HepG2 (cell line): ENCODE data around the gene SULT1B1. TPM values are rescaled to one million over a fixed set of nuclear protein-coding genes. Genes with fewer than 3 reads are reported as not detected.

Experiments
- CBFB ChIP-seq: sonication (generic); formaldehyde crosslinking; IDR thresholded peaks from 2 replicates; pipeline ENCODE4 v1.4.0; 2020; ENCODE audit warnings: missing genetic modification reagents
- GATA4 ChIP-seq: sonication (generic); IDR thresholded peaks from 2 replicates; pipeline ENCODE4 v1.6.1; 2016; ENCODE audit warnings: antibody characterized with exemption, low read depth, borderline replicate concordance
- HDAC6 ChIP-seq: fragments of 200-600 bp; sonication (generic); IDR thresholded peaks from 2 replicates; pipeline ENCODE4 v1.7.0; 2017; ENCODE audit warnings: mild to moderate bottlenecking, antibody characterized with exemption, low read length, low read depth
- HOXA7 ChIP-seq: sonication (generic); formaldehyde crosslinking; IDR thresholded peaks from 2 replicates; pipeline ENCODE4 v1.8.1; 2022; ENCODE audit warnings: mild to moderate bottlenecking, missing genetic modification reagents, moderate library complexity
- JDP2 ChIP-seq: sonication (generic); formaldehyde crosslinking; IDR thresholded peaks from 2 replicates; pipeline ENCODE4 v1.8.1; 2022; ENCODE audit warnings: missing genetic modification reagents, borderline replicate concordance
- KDM3A ChIP-seq: IDR thresholded peaks from 2 replicates; pipeline ENCODE4 v1.6.1; 2018; ENCODE audit warnings: low read depth, missing compliant biosample characterization
- MEIS2 ChIP-seq: sonication (generic); formaldehyde crosslinking; IDR thresholded peaks from 2 replicates; pipeline ENCODE4 v1.9.0; 2021; ENCODE audit warnings: mild to moderate bottlenecking, missing genetic modification reagents
- SNRNP70 ChIP-seq: fragments of 200-400 bp; formaldehyde crosslinking; IDR thresholded peaks from 2 replicates; pipeline ENCODE4 v1.6.1; 2017; ENCODE audit warnings: mild to moderate bottlenecking, low read depth, low read length, moderate library complexity
- ZIK1 ChIP-seq: sonication (generic); formaldehyde crosslinking; IDR thresholded peaks from 2 replicates; pipeline ENCODE4 v1.5.0; 2020; ENCODE audit warnings: mild to moderate bottlenecking, low read depth, missing genetic modification reagents, borderline replicate concordance
- ZNF343 ChIP-seq: sonication (generic); formaldehyde crosslinking; IDR thresholded peaks from 2 replicates; pipeline ENCODE4 v1.4.0; 2020; ENCODE audit warnings: mild to moderate bottlenecking, missing genetic modification reagents
- ZNF564 ChIP-seq: sonication (generic); formaldehyde crosslinking; IDR thresholded peaks from 2 replicates; pipeline ENCODE4 v1.8.1; 2023; ENCODE audit warnings: mild to moderate bottlenecking, missing genetic modification reagents
- ZNF720 ChIP-seq: sonication (generic); formaldehyde crosslinking; IDR thresholded peaks from 2 replicates; pipeline ENCODE4 v1.4.0; 2020; ENCODE audit warnings: missing genetic modification reagents
- ZNF839 ChIP-seq: sonication (generic); formaldehyde crosslinking; IDR thresholded peaks from 2 replicates; pipeline ENCODE4 v1.4.0; 2020; ENCODE audit warnings: missing genetic modification reagents, mild to moderate bottlenecking, borderline replicate concordance
- polyA plus RNA-seq, 8 experiments: library from polyadenylated mRNA; depleted of rRNA in 3 of 8; stranded (reverse) in 7 of 8; unstranded in 1 of 8; fragments of >200 nt; fragmentation: Illumina TruSeq in 4 of 8; extraction: Trizol in 4 of 8; gene quantifications; 2 replicates each; pipeline versions ENCODE4 v1.2.1 to v1.2.3, GENCODE V29; 2011 to 2016; ENCODE audit warnings: low read depth in 4 of 8, missing spikeins in 1 of 8, mixed read lengths in 1 of 8; ENCODE audit not compliant: insufficient read depth in 1 of 8
- total RNA-seq, 5 experiments: library from RNA; depleted of rRNA; stranded (reverse); fragments of >200 nt; fragmentation: Illumina TruSeq; extraction: Trizol; gene quantifications; 2 replicates each; pipeline ENCODE4 v1.2.3, GENCODE V29; 2016; ENCODE audit warnings: low read depth in 1 of 5
- TF ChIP-seq, protein P1 (sequence below): sonication (generic); formaldehyde crosslinking; IDR thresholded peaks from 2 replicates; pipeline ENCODE4 v1.5.0; 2020; ENCODE audit warnings: mild to moderate bottlenecking, missing genetic modification reagents, borderline replicate concordance
- TF ChIP-seq, protein P2 (sequence below): sonication (generic); formaldehyde crosslinking; IDR thresholded peaks from 2 replicates; pipeline ENCODE4 v1.9.0; 2021; ENCODE audit warnings: missing genetic modification reagents, mild to moderate bottlenecking, borderline replicate concordance
- TF ChIP-seq, protein P3 (sequence below): IDR thresholded peaks from 2 replicates; pipeline ENCODE4 v1.6.1; 2016
- TF ChIP-seq, protein P4 (sequence below): IDR thresholded peaks from 2 replicates; pipeline ENCODE4 v1.6.1; 2016; ENCODE audit warnings: control low read depth

The SULT1B1 gene
- total and polyA plus RNA-seq, 2 of the 13 experiments (the other 11 are each of a cell fraction or from before 2014, with no cell fraction given): 0.20 to 0.25 TPM

DNA sequence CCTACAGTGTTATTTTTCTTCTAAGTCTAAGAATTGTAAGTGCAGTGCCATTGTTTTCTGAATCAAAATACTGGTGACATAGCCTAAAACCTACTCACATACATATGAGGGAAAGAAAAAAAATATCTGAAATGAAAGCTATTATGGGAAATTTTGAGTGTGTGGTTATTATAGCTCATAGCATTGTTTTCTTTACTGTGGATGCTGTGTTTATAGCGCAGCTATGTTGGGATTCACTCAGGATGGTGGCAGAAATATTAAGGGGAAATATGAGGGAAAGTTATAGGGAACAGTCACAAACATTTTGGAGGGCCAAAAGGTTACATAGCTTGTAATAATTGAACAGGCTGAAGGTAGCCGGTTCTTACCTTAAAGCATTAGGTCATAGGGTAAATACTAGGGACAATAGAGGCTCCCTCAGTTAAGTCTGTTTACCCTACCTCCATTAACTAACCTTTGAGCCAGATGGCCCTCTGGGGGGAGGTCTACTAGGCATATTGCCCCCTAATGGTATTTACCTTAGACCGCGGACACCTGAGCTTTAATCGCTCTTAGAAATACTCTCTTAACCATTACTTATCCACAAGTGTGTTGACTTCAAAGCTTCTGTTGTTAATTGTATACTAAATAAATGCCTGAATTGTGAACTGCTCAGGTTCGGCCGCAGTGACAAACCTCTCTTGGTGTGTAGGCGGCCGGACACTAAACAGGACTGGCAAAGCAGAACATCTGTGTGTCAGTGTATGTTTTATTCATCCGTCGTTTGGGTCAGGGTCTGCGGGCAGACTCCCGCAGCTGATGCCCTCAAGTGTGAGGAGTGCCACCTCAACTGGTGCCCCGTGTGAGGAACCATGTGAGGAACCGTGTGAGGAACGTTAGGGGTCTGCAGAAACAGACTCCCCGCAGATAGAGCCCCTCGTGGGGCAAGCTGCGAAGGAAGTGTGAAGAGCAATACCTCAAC is 21.3 kb upstream of the SULT1B1 start (continued):
- TF ChIP-seq, protein P1, sequence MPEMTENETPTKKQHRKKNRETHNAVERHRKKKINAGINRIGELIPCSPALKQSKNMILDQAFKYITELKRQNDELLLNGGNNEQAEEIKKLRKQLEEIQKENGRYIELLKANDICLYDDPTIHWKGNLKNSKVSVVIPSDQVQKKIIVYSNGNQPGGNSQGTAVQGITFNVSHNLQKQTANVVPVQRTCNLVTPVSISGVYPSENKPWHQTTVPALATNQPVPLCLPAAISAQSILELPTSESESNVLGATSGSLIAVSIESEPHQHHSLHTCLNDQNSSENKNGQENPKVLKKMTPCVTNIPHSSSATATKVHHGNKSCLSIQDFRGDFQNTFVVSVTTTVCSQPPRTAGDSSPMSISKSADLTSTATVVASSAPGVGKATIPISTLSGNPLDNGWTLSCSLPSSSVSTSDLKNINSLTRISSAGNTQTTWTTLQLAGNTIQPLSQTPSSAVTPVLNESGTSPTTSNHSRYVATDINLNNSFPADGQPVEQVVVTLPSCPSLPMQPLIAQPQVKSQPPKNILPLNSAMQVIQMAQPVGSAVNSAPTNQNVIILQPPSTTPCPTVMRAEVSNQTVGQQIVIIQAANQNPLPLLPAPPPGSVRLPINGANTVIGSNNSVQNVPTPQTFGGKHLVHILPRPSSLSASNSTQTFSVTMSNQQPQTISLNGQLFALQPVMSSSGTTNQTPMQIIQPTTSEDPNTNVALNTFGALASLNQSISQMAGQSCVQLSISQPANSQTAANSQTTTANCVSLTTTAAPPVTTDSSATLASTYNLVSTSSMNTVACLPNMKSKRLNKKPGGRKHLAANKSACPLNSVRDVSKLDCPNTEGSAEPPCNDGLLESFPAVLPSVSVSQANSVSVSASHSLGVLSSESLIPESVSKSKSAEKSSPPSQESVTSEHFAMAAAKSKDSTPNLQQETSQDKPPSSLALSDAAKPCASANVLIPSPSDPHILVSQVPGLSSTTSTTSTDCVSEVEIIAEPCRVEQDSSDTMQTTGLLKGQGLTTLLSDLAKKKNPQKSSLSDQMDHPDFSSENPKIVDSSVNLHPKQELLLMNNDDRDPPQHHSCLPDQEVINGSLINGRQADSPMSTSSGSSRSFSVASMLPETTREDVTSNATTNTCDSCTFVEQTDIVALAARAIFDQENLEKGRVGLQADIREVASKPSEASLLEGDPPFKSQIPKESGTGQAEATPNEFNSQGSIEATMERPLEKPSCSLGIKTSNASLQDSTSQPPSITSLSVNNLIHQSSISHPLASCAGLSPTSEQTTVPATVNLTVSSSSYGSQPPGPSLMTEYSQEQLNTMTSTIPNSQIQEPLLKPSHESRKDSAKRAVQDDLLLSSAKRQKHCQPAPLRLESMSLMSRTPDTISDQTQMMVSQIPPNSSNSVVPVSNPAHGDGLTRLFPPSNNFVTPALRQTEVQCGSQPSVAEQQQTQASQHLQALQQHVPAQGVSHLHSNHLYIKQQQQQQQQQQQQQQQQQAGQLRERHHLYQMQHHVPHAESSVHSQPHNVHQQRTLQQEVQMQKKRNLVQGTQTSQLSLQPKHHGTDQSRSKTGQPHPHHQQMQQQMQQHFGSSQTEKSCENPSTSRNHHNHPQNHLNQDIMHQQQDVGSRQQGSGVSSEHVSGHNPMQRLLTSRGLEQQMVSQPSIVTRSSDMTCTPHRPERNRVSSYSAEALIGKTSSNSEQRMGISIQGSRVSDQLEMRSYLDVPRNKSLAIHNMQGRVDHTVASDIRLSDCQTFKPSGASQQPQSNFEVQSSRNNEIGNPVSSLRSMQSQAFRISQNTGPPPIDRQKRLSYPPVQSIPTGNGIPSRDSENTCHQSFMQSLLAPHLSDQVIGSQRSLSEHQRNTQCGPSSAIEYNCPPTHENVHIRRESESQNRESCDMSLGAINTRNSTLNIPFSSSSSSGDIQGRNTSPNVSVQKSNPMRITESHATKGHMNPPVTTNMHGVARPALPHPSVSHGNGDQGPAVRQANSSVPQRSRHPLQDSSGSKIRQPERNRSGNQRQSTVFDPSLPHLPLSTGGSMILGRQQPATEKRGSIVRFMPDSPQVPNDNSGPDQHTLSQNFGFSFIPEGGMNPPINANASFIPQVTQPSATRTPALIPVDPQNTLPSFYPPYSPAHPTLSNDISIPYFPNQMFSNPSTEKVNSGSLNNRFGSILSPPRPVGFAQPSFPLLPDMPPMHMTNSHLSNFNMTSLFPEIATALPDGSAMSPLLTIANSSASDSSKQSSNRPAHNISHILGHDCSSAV (CRISPR knock-in tag): no peak
- no peak for TF ChIP-seq HDAC6
- TF ChIP-seq ZNF720 (CRISPR knock-in tag): no peak
- TF ChIP-seq JDP2 (CRISPR knock-in tag): no peak
- TF ChIP-seq SNRNP70: no peak
- no peak for TF ChIP-seq ZIK1
- TF ChIP-seq, protein P2, sequence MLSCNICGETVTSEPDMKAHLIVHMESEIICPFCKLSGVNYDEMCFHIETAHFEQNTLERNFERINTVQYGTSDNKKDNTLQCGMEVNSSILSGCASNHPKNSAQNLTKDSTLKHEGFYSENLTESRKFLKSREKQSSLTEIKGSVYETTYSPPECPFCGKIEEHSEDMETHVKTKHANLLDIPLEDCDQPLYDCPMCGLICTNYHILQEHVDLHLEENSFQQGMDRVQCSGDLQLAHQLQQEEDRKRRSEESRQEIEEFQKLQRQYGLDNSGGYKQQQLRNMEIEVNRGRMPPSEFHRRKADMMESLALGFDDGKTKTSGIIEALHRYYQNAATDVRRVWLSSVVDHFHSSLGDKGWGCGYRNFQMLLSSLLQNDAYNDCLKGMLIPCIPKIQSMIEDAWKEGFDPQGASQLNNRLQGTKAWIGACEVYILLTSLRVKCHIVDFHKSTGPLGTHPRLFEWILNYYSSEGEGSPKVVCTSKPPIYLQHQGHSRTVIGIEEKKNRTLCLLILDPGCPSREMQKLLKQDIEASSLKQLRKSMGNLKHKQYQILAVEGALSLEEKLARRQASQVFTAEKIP (CRISPR knock-in tag): no peak
- TF ChIP-seq MEIS2: no peak; the same call in 1 of the 2 replicates
- no peak for TF ChIP-seq ZNF564 (CRISPR knock-in tag)
- TF ChIP-seq HOXA7 (CRISPR knock-in tag): no peak
- TF ChIP-seq, protein P3, sequence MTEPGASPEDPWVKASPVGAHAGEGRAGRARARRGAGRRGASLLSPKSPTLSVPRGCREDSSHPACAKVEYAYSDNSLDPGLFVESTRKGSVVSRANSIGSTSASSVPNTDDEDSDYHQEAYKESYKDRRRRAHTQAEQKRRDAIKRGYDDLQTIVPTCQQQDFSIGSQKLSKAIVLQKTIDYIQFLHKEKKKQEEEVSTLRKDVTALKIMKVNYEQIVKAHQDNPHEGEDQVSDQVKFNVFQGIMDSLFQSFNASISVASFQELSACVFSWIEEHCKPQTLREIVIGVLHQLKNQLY (CRISPR knock-in tag): peak; percentile 35; the same call in 1 of the 2 replicates
- no peak for TF ChIP-seq ZNF343
- peak; percentile 61; the same call in 1 of the 2 replicates for TF ChIP-seq GATA4
- peak; percentile 99 for TF ChIP-seq CBFB (CRISPR knock-in tag)
- TF ChIP-seq KDM3A (CRISPR knock-in tag): 0 out of 2 replicates have a peak, but pooled peaks have one; percentile 55
- TF ChIP-seq, protein P4, sequence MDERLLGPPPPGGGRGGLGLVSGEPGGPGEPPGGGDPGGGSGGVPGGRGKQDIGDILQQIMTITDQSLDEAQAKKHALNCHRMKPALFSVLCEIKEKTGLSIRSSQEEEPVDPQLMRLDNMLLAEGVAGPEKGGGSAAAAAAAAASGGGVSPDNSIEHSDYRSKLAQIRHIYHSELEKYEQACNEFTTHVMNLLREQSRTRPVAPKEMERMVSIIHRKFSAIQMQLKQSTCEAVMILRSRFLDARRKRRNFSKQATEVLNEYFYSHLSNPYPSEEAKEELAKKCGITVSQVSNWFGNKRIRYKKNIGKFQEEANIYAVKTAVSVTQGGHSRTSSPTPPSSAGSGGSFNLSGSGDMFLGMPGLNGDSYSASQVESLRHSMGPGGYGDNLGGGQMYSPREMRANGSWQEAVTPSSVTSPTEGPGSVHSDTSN: 0 out of 2 replicates have a peak, but pooled peaks have one; percentile 32
- no peak for TF ChIP-seq ZNF839
